Epidermal melanocyte (primary cell): ENCODE data around the gene LYRM7.
"Not testable (repeated sequence)": the region's sequence is repeated elsewhere in the genome, so short reads cannot be mapped to it uniquely, and the experiment has no call there.

Source experiments
- DNase-seq: peaks from one replicate; pipeline ENCODE4 v3.0.0; 2011; ENCODE audit warnings: low spot score; ENCODE audit not compliant: insufficient read length

The LYRM7 gene

GRCh38 chr5:131170540-131171275, at the start of gene LYRM7:
LYRM7 (plus strand) TSS chr5:131170944; CDS start chr5:131171021, 77 bp downstream.
- peak; percentile 84 for DNase-seq

GRCh38 chr5:131127244-131127643, 43.5 kb upstream of the LYRM7 start:
- not testable (repeated sequence) for DNase-seq

- DNase-seq, result no peak
Measured at GRCh38 chr5:131129306-131129705, 41.4 kb upstream of the LYRM7 start.

GRCh38 chr5:131133091-131133490, 37.7 kb upstream of the LYRM7 start:
- not testable (repeated sequence) for DNase-seq

- DNase-seq, result not testable (repeated sequence)
Measured at GRCh38 chr5:131138406-131138805, 32.3 kb upstream of the LYRM7 start.

- no peak for DNase-seq
Measured at GRCh38 chr5:131139321-131139720, 31.4 kb upstream of the LYRM7 start.

GRCh38 chr5:131142970-131143617, 27.6 kb upstream of the LYRM7 start:
- no peak for DNase-seq

GRCh38 chr5:131147258-131147657, 23.5 kb upstream of the LYRM7 start:
- DNase-seq, result no peak

- no peak for DNase-seq
Measured at GRCh38 chr5:131148835-131149234, 21.9 kb upstream of the LYRM7 start.

- DNase-seq, result no peak
Measured at GRCh38 chr5:131150408-131150807, 20.3 kb upstream of the LYRM7 start.

GRCh38 chr5:131151216-131151615, 19.5 kb upstream of the LYRM7 start:
- no peak for DNase-seq

GRCh38 chr5:131156385-131156784, 14.4 kb upstream of the LYRM7 start:
- no peak for DNase-seq

GRCh38 chr5:131156957-131157356, 13.8 kb upstream of the LYRM7 start:
- DNase-seq, result no peak

GRCh38 chr5:131160134-131160533, 10.6 kb upstream of the LYRM7 start:
- no peak for DNase-seq

- DNase-seq, result no peak
Measured at GRCh38 chr5:131163276-131164119, 7.2 kb upstream of the LYRM7 start.

GRCh38 chr5:131164191-131165118, 6.3 kb upstream of the LYRM7 start:
- DNase-seq, result peak; percentile 45

GRCh38 chr5:131165119-131165727, 5.5 kb upstream of the LYRM7 start, which contains the start of gene HINT1:
HINT1 (minus strand) TSS chr5:131165256; CDS start chr5:131165205, 51 bp downstream.
- peak; percentile 87 for DNase-seq

GRCh38 chr5:131167615-131168014, 3.1 kb upstream of the LYRM7 start:
- no peak for DNase-seq

GRCh38 chr5:131169810-131170539, 769 bp upstream of the LYRM7 start:
- DNase-seq, result no peak
